Neural cell (in vitro differentiated cells): ENCODE measurements around the gene SF1. TPM values are rescaled to one million over a fixed set of nuclear protein-coding genes. Genes with fewer than 3 reads are reported as not detected.

Experiments used
- H2AFZ ChIP-seq: fragments of 200-600, 300-800 bp; sonication (generic), shearing (Covaris generic); 2 replicates; pipeline ENCODE4 v1.6.0; 2014; ENCODE audit warnings: low read depth, mild to moderate bottlenecking, antibody characterized with exemption, low read length, moderate library complexity
- H3F3A ChIP-seq: fragments of 200-600 bp; shearing (Covaris generic); 2 replicates; pipeline ENCODE4 v1.6.1; 2016; ENCODE audit warnings: mild to moderate bottlenecking, moderate library complexity, mixed read lengths, antibody characterized with exemption, low read length; ENCODE audit not compliant: insufficient read depth, poor library complexity, severe bottlenecking
- H3K27ac ChIP-seq: fragments of 200-600, 300-800 bp; sonication (generic), shearing (Covaris generic); 2 replicates; pipeline ENCODE4 v1.5.1; 2014; ENCODE audit warnings: mild to moderate bottlenecking, low read length, moderate library complexity
- H3K27me3 ChIP-seq: fragments of 300-800, 200-600 bp; sonication (generic), shearing (Covaris generic); 2 replicates; pipeline ENCODE4 v1.6.0; 2014; ENCODE audit warnings: mild to moderate bottlenecking, low read depth, low read length, moderate library complexity; ENCODE audit not compliant: insufficient read depth
- H3K36me3 ChIP-seq: fragments of 300-800, 200-600 bp; sonication (generic), shearing (Covaris generic); 2 replicates; pipeline ENCODE4 v1.5.1; 2014; ENCODE audit warnings: mild to moderate bottlenecking, antibody characterized with exemption, low read length, moderate library complexity; ENCODE audit not compliant: insufficient read depth
- H3K4me2 ChIP-seq: fragments of 300-800, 200-600 bp; sonication (generic), shearing (Covaris generic); 2 replicates; pipeline ENCODE4 v1.6.0; 2014; ENCODE audit warnings: mild to moderate bottlenecking, low read length
- H3K4me3 ChIP-seq: fragments of 300-800, 200-600 bp; sonication (generic), shearing (Covaris generic); 2 replicates; pipeline ENCODE4 v1.5.1; 2014; ENCODE audit warnings: mild to moderate bottlenecking, low read length, moderate library complexity
- H3K79me2 ChIP-seq: fragments of 200-600 bp; shearing (Covaris generic); replicated peaks from 2 replicates; pipeline ENCODE4 v1.6.0; 2014; ENCODE audit warnings: mild to moderate bottlenecking, low read length, moderate library complexity; ENCODE audit not compliant: insufficient read depth
- H3K9ac ChIP-seq: fragments of 300-800, 200-600 bp; sonication (generic), shearing (Covaris generic); 2 replicates; pipeline ENCODE4 v1.6.1; 2016; ENCODE audit warnings: mild to moderate bottlenecking, low read length, mixed read lengths
- H3K9me2 ChIP-seq: fragments of 200-600 bp; shearing (Covaris generic); 2 replicates; pipeline ENCODE4 v1.6.1; 2016; ENCODE audit warnings: mild to moderate bottlenecking, low read length, mixed read lengths; ENCODE audit not compliant: insufficient read depth
- H3K9me3 ChIP-seq: fragments of 200-600, 300-800 bp; sonication (generic), shearing (Covaris generic); 2 replicates; pipeline ENCODE4 v1.6.1; 2016; ENCODE audit warnings: mild to moderate bottlenecking, mixed run types, low read length, moderate library complexity, mixed read lengths
- H4K20me1 ChIP-seq: fragments of 200-600 bp; shearing (Covaris generic); 2 replicates; pipeline ENCODE4 v1.6.1; 2016; ENCODE audit warnings: mild to moderate bottlenecking, mixed run types; ENCODE audit not compliant: insufficient read depth
- EP300 ChIP-seq: fragments of 450-650 bp; conservative IDR thresholded peaks from 2 replicates; pipeline ENCODE4 v1.6.1; 2014; ENCODE audit warnings: antibody characterized with exemption, mild to moderate bottlenecking, moderate library complexity; ENCODE audit not compliant: poor library complexity, severe bottlenecking
- EZH2 ChIP-seq: fragments of 200-600, 300-800 bp; shearing (Covaris generic), sonication (generic); IDR thresholded peaks from 2 replicates; pipeline ENCODE4 v1.6.1; 2014; ENCODE audit warnings: antibody characterized with exemption, low read length, borderline replicate concordance, mild to moderate bottlenecking; ENCODE audit not compliant: insufficient read depth, poor library complexity, severe bottlenecking
- MXI1 ChIP-seq: fragments of 450-650 bp; conservative IDR thresholded peaks from 2 replicates; pipeline ENCODE4 v1.6.1; 2014; ENCODE audit warnings: antibody characterized with exemption, mild to moderate bottlenecking; ENCODE audit not compliant: poor library complexity, severe bottlenecking
- POLR2AphosphoS5 ChIP-seq: IDR thresholded peaks from 2 replicates; pipeline ENCODE4 v1.6.1; 2012
- RAD21 ChIP-seq: fragments of 450-650 bp; conservative IDR thresholded peaks from 2 replicates; pipeline ENCODE4 v1.6.1; 2014; ENCODE audit warnings: antibody characterized with exemption, mild to moderate bottlenecking, moderate library complexity
- SMC3 ChIP-seq: fragments of 450-650 bp; conservative IDR thresholded peaks from 2 replicates; pipeline ENCODE4 v1.6.1; 2014; ENCODE audit warnings: antibody characterized with exemption, mild to moderate bottlenecking, moderate library complexity; ENCODE audit not compliant: poor library complexity
- TAF1 ChIP-seq: IDR thresholded peaks from 2 replicates; pipeline ENCODE4 v1.6.1; 2012; ENCODE audit warnings: low read depth
- polyA plus RNA-seq: library from polyadenylated mRNA; depleted of rRNA; stranded (reverse); fragments of >200 nt; gene quantifications from 2 replicates; pipeline ENCODE4 v1.2.3, GENCODE V29; 2014
- TF ChIP-seq, protein P1 (sequence below): fragments of 450-650 bp; IDR thresholded peaks from 2 replicates; pipeline ENCODE4 v1.5.1; 2014; ENCODE audit warnings: antibody characterized with exemption, mild to moderate bottlenecking, moderate library complexity; ENCODE audit not compliant: poor library complexity, severe bottlenecking

Gene SF1
- polyA plus RNA-seq, 1 donor from 2014 or later, result 53.2 TPM

DNA sequence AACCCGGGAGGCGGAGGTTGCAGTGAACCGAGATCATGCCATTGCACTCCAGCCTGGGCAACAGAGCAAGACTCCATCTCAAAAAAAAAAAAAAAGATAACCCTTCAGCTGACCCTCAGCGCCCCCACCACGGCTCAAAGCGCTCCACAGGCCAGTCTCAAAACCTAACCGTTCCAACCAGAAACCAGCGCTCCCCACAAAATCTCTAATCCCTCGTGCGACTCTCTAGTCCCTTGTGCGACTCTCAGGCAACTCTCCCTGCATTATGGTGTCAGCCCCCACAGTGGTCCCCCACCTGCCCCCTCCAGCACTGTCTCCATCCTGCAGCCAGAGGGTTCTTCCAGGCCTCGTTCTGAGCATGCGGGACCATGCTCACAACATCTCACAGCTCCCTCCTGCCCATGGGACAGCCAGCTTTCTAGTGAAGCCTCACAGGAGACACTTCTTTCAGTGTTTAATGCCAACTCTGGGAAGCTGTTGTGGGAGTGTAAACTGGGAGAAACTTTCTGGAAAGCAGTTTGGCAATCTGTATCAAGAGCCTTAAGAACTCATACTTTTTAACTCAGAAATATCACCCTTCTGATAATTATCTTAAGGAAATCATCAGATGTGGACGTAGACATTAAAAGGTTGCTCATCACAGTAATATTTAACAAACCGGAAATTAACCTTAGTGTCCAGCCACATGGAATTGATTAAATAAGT is 30.2 kb downstream of the SF1 start:
- Histone ChIP-seq H3F3A (no peaks in the 10 kb centered on the region), H3K4me2 (no peak overlapping the region), H2AFZ (no peak overlapping the region)

DNA sequence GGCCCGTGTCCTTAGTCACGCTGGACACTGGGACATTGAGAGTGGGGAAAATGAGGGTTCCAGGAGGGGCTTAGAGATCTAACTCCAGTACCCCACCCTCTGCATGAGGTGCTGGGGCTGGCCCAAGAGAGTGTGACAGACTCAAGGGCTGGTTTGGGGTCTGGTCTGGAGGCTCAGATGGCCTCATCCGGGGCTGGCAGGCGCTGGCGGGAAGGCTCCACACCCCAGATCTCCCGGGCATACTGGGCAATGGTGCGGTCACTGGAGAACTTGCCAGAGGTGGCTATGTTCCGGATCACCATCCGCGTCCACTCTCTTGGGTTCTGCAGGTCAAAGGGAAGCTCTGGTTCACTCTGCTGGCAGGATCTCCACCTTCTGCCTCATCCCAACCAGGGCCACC is 31.9 kb downstream of the SF1 start:
- H2AFZ ChIP-seq, result no peak overlapping the region
- H3F3A ChIP-seq, result no peaks in the 10 kb centered on the region
- H3K36me3 ChIP-seq, result no peaks in the 10 kb centered on the region
- H3K4me3 ChIP-seq, result no peak overlapping the region
- H3K4me2 ChIP-seq, result no peak overlapping the region
- H3K27me3 ChIP-seq, result peaks cover 35% of the 10 kb centered on the region
- H3K9ac ChIP-seq, result no peak overlapping the region
- no peaks in the 10 kb centered on the region for H3K79me2 ChIP-seq
- no peaks in the 10 kb centered on the region for H3K9me2 ChIP-seq
- no peak overlapping the region for H3K27ac ChIP-seq
- no peaks in the 10 kb centered on the region for H4K20me1 ChIP-seq
- TF ChIP-seq, protein P1, sequence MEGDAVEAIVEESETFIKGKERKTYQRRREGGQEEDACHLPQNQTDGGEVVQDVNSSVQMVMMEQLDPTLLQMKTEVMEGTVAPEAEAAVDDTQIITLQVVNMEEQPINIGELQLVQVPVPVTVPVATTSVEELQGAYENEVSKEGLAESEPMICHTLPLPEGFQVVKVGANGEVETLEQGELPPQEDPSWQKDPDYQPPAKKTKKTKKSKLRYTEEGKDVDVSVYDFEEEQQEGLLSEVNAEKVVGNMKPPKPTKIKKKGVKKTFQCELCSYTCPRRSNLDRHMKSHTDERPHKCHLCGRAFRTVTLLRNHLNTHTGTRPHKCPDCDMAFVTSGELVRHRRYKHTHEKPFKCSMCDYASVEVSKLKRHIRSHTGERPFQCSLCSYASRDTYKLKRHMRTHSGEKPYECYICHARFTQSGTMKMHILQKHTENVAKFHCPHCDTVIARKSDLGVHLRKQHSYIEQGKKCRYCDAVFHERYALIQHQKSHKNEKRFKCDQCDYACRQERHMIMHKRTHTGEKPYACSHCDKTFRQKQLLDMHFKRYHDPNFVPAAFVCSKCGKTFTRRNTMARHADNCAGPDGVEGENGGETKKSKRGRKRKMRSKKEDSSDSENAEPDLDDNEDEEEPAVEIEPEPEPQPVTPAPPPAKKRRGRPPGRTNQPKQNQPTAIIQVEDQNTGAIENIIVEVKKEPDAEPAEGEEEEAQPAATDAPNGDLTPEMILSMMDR, result no peak
- no peak for TF ChIP-seq MXI1
- no peak for TF ChIP-seq EP300
- TF ChIP-seq POLR2AphosphoS5, result no peak
- TF ChIP-seq EZH2, result no peak
- no peak for TF ChIP-seq RAD21
- TF ChIP-seq TAF1, result no peak
- H3K9me3 ChIP-seq, result no peaks in the 10 kb centered on the region

More for the DNA sequence above, 30.2 kb downstream of the SF1 start:
- Histone ChIP-seq H3K9ac (no peak overlapping the region), H3K27me3 (peaks cover 19% of the 10 kb centered on the region), H3K27ac (no peak overlapping the region), H4K20me1 (no peaks in the 10 kb centered on the region), H3K9me2 (no peaks in the 10 kb centered on the region), H3K79me2 (no peaks in the 10 kb centered on the region), H3K9me3 (no peaks in the 10 kb centered on the region), H3K36me3 (no peaks in the 10 kb centered on the region), H3K4me3 (no peak overlapping the region)
- TF ChIP-seq EZH2 (no peak), TAF1 (no peak), SMC3 (no peak), RAD21 (no peak), POLR2AphosphoS5 (no peak), EP300 (no peak)
- TF ChIP-seq, protein P1, result no peak
